ENCODE results near the gene PRKN. TPM values are rescaled to one million over a fixed set of nuclear protein-coding genes. Genes with fewer than 3 reads are reported as not detected.

Gene PRKN
- polyA plus RNA-seq, 1 donor from 2014 or later = 1.2 TPM

DNA sequence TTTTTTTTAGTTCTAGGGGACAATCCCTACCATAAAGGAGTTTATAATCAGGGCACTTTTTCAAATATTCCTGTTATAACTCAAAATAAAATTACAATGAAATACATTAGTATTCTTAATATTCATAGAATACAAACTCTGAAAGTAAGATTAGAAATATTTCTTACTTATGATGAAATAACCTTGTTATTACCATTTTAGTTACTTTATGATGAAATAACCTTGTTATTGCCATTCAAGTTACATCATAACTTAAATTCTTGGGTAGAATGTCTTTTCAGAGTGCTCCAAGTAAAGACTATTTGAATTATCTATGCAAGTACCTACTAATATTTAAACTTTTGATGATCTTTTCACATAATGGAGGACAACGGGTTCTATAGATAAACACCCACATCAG lies 43.4 kb upstream of the PRKN start:
- Histone ChIP-seq H3F3A (ENCODE audit: insufficient read depth, low read length, poor library complexity, severe bottlenecking) (no peaks in the 10 kb centered on the region), H3K36me3 (ENCODE audit: insufficient read depth, low read length) (no peaks in the 10 kb centered on the region), H4K20me1 (ENCODE audit: insufficient read depth) (no peaks in the 10 kb centered on the region), H3K4me3 (ENCODE audit: low read length) (no peak overlapping the region), H3K9ac (ENCODE audit: low read length) (no peak overlapping the region), H3K27me3 (ENCODE audit: insufficient read depth, low read depth, low read length) (no peaks in the 10 kb centered on the region), H3K27ac (ENCODE audit: low read length) (no peak overlapping the region), H3K79me2 (replicated peaks; ENCODE audit: insufficient read depth, low read length) (no peaks in the 10 kb centered on the region), H3K4me2 (ENCODE audit: low read length) (no peak overlapping the region), H3K9me3 (ENCODE audit: low read length) (no peaks in the 10 kb centered on the region), H2AFZ (ENCODE audit: low read depth, low read length) (no peak overlapping the region), H3K9me2 (ENCODE audit: insufficient read depth, low read length) (no peaks in the 10 kb centered on the region)
- TF ChIP-seq, protein P1, sequence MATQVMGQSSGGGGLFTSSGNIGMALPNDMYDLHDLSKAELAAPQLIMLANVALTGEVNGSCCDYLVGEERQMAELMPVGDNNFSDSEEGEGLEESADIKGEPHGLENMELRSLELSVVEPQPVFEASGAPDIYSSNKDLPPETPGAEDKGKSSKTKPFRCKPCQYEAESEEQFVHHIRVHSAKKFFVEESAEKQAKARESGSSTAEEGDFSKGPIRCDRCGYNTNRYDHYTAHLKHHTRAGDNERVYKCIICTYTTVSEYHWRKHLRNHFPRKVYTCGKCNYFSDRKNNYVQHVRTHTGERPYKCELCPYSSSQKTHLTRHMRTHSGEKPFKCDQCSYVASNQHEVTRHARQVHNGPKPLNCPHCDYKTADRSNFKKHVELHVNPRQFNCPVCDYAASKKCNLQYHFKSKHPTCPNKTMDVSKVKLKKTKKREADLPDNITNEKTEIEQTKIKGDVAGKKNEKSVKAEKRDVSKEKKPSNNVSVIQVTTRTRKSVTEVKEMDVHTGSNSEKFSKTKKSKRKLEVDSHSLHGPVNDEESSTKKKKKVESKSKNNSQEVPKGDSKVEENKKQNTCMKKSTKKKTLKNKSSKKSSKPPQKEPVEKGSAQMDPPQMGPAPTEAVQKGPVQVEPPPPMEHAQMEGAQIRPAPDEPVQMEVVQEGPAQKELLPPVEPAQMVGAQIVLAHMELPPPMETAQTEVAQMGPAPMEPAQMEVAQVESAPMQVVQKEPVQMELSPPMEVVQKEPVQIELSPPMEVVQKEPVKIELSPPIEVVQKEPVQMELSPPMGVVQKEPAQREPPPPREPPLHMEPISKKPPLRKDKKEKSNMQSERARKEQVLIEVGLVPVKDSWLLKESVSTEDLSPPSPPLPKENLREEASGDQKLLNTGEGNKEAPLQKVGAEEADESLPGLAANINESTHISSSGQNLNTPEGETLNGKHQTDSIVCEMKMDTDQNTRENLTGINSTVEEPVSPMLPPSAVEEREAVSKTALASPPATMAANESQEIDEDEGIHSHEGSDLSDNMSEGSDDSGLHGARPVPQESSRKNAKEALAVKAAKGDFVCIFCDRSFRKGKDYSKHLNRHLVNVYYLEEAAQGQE (IDR thresholded peaks at IDR 0.05; ENCODE audit: borderline replicate concordance) = no peak

DNA sequence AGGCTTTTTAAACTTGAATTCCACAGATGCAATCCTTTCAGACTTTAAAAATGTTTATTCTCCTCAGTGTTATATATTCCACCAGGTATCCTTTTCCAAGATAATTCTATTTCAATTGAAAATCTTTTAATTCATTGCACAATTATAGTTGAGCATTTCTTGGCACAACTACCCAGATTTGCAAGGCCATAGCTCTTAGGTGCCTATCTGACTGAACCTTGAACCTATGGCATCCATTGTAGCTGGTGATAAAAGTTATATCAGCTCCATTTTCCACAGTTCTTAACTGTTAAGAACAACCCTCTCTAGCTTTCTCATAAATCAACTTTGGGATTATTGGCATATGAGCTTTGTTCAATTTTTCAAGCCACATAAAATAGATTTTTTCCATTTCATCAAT lies 42.6 kb upstream of the PRKN start:
- H3K4me3 ChIP-seq (ENCODE audit: low read length) = no peak overlapping the region
- no peak overlapping the region for H3K9ac ChIP-seq (ENCODE audit: low read length)
- TF ChIP-seq EZH2 (IDR thresholded peaks at IDR 0.05; ENCODE audit: borderline replicate concordance, insufficient read depth, low read length, poor library complexity, severe bottlenecking) (no peak), MXI1 (conservative IDR thresholded peaks at IDR 0.05; ENCODE audit: poor library complexity, severe bottlenecking) (no peak), TAF1 (IDR thresholded peaks at IDR 0.05; ENCODE audit: low read depth) (no peak), RAD21 (conservative IDR thresholded peaks at IDR 0.05) (no peak), EP300 (conservative IDR thresholded peaks at IDR 0.05; ENCODE audit: poor library complexity, severe bottlenecking) (no peak), POLR2AphosphoS5 (IDR thresholded peaks at IDR 0.05) (no peak), SMC3 (conservative IDR thresholded peaks at IDR 0.05; ENCODE audit: poor library complexity) (no peak)
- TF ChIP-seq, protein P1 (IDR thresholded peaks at IDR 0.05; ENCODE audit: borderline replicate concordance) = no peak
- TF ChIP-seq, protein P2, sequence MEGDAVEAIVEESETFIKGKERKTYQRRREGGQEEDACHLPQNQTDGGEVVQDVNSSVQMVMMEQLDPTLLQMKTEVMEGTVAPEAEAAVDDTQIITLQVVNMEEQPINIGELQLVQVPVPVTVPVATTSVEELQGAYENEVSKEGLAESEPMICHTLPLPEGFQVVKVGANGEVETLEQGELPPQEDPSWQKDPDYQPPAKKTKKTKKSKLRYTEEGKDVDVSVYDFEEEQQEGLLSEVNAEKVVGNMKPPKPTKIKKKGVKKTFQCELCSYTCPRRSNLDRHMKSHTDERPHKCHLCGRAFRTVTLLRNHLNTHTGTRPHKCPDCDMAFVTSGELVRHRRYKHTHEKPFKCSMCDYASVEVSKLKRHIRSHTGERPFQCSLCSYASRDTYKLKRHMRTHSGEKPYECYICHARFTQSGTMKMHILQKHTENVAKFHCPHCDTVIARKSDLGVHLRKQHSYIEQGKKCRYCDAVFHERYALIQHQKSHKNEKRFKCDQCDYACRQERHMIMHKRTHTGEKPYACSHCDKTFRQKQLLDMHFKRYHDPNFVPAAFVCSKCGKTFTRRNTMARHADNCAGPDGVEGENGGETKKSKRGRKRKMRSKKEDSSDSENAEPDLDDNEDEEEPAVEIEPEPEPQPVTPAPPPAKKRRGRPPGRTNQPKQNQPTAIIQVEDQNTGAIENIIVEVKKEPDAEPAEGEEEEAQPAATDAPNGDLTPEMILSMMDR (IDR thresholded peaks at IDR 0.05; ENCODE audit: poor library complexity, severe bottlenecking) = no peak
- H2AFZ ChIP-seq (ENCODE audit: low read depth, low read length) = no peak overlapping the region
- H3K27ac ChIP-seq (ENCODE audit: low read length) = no peak overlapping the region
- no peaks in the 10 kb centered on the region for H3K9me3 ChIP-seq (ENCODE audit: low read length)
- no peaks in the 10 kb centered on the region for H4K20me1 ChIP-seq (ENCODE audit: insufficient read depth)
- H3K27me3 ChIP-seq (ENCODE audit: insufficient read depth, low read depth, low read length) = no peaks in the 10 kb centered on the region
- H3K9me2 ChIP-seq (ENCODE audit: insufficient read depth, low read length) = no peaks in the 10 kb centered on the region
- no peaks in the 10 kb centered on the region for H3K79me2 ChIP-seq (replicated peaks; ENCODE audit: insufficient read depth, low read length)
- H3K4me2 ChIP-seq (ENCODE audit: low read length) = no peak overlapping the region
- H3K36me3 ChIP-seq (ENCODE audit: insufficient read depth, low read length) = no peaks in the 10 kb centered on the region
- no peaks in the 10 kb centered on the region for H3F3A ChIP-seq (ENCODE audit: insufficient read depth, low read length, poor library complexity, severe bottlenecking)

All from neural cell (in vitro differentiated cells).